A204.1 (cell line): ENCODE data around the gene IRX5.

Experiments
- FAIRE-seq: peaks from 2 replicates; lab custom pipeline; 2012; peaks lifted over from hg19 to GRCh38; lab: Jason Lieb, UNC

Gene IRX5

GRCh38 chr16:54931120-54932014, 702 bp downstream of the IRX5 start:
- no peak for FAIRE-seq

DNA sequence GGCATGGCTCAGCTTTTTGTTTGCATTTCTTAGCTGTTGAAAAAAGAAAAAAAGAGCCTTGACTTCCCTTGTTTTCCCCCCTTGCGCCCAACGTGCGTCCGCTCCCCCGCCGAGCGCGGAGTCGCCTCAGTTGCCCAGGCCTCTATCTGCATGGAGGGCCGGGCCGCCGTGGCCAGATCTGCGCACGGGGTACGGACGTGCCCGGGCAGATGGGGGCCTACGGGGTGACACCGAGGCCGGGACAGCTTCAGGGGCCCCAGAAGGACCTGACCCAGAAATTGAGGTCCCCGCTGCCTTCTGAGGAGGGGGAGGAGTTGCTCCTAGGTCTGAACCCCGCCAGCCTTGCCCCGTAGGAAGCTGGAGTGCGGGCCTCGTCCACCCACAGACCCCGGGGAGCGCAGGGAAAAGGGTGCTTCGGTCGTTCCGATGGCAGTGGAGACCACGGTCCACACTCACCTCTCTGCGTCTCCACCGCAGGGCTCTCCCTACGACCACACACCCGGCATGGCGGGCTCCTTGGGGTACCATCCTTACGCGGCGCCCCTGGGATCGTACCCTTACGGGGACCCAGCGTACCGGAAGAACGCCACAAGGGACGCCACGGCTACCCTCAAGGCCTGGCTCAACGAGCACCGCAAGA, 1.5 kb downstream of the IRX5 start:
- no peak for FAIRE-seq

DNA sequence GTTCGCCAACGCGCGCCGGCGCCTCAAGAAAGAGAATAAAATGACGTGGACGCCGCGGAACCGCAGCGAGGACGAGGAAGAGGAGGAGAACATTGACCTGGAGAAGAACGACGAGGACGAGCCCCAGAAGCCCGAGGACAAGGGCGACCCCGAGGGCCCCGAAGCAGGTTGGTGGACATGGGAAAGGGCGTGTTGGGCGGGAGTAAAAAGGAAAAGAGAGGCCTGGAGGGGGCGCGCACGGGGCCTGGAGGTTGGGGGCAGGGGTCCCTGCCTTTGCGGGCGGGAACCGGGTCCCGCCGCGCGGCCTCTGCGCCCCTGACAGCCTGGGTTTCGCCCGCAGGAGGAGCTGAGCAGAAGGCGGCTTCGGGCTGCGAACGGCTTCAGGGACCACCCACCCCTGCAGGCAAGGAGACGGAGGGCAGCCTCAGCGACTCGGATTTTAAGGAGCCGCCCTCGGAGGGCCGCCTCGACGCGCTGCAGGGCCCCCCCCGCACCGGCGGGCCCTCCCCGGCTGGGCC, 2.1 kb downstream of the IRX5 start:
- no peak for FAIRE-seq

DNA sequence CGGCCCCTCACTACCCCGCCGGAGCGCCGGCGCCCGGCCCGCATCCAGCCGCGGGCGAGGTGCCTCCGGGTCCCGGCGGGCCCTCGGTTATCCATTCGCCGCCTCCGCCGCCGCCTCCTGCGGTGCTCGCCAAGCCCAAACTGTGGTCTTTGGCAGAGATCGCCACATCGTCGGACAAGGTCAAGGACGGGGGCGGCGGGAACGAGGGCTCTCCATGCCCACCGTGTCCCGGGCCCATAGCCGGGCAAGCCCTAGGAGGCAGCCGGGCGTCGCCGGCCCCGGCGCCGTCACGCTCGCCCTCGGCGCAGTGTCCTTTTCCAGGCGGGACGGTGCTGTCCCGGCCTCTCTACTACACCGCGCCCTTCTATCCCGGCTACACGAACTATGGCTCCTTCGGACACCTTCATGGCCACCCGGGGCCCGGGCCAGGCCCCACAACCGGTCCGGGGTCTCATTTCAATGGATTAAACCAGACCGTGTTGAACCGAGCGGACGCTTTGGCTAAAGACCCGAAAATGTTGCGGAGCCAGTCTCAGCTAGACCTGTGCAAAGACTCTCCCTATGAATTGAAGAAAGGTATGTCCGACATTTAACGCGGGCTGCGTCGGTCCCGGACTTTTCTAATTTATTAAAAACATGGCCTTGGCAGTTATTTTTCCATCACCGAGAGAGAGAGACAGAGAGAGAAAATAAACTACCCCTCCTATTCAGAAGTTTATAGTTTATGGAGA, 2.8 kb downstream of the IRX5 start:
- FAIRE-seq, result no peak

GRCh38 chr16:54934481-54935265, 4.0 kb downstream of the IRX5 start:
- no peak for FAIRE-seq

DNA sequence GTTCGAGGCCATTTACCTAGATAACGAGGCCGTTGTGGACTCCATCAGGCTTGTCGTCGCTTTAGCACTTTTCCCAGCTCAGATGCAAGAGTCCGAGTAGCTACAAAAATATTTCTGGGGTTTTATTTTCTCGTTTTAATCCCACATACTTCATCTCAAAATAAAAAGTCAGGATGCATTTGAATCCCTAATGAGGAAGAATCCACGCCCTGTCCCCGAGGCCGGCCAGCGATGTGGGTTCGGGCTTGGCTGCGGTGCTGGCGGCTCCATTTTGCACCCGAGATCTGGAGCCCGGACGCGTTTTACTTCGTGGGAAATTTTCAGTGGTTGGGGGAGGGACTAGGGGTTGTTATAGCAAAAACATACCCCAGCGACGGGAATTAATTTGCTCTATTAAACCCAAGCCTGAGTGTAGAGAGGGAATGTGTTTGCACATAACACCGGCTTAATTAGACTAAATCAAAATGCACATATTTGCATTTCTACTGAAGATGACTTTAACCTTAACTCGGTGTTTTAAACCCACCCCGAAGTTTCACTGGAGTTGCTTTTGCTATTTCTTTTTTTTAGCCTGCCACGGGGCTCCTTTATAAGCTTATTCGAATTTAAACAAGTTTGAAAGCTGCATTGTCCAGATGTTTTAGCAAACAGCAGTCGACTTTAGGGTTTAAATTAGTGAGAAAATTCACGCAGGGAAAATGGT, 4.8 kb downstream of the IRX5 start:
- FAIRE-seq, result no peak

DNA sequence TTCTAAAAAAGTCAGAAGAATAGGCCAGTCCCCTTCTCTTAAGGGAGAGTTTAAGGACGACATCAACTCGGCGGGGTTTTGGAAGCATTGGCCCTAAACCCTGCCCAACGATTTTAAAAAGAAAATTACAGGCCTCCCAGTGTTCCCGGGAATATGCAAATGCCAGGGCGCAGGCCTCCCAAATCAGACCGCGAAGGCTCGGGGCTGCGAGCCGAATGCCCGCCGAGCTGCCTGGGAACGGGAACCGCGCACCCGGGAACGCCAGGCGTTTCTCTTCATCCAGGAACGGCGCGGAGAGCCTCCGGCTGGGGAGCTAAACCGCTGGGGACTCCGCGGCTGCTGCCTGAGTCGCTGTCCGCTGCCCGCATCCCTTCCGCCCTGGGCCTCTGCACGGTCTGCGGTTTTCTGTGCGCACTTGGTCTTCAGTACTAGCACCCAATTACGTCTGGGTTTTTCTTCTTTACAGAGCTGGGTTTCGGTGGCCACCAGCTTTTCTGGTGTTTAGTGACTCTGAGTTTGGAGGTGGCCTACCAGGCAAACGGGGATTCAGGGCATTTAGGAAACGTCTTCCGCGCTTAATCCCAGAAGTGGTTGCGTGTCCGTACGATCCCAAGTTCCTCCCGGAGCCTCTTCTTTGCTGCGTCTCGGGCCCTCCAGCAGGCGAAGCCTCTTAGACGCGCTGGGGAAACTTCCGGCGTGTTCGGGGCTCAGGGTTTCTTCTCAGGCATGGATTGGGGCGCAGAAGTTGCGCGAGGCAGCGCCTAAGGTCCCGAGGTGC, 5.7 kb downstream of the IRX5 start:
- no peak for FAIRE-seq

GRCh38 chr16:54936979-54937670, 6.5 kb downstream of the IRX5 start:
- FAIRE-seq, result no peak

GRCh38 chr16:54937671-54938211, 7.1 kb downstream of the IRX5 start:
- FAIRE-seq, result no peak

- FAIRE-seq, result no peak
These were observed 7.8 kb downstream of the IRX5 start for GRCh38 chr16:54938212-54939028.

DNA sequence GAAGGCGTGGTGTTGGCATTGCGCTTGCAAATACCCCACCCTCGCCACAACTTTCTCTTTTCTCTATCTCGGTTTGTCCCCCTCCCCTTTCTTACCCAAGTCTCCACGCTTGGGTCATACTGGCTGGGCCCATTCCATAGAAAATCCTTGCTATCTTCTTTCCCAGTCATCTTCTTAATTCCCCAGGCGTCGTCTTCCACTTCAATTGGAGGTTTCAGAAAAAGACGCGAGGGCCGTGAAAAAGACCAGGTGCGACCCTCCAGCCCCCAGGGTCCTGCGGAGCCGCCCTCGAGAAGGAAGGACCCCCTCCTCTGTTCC, 8.3 kb downstream of the IRX5 start:
- no peak for FAIRE-seq

- FAIRE-seq, result no peak
These were observed 9.0 kb downstream of the IRX5 start for GRCh38 chr16:54939510-54940278.

DNA sequence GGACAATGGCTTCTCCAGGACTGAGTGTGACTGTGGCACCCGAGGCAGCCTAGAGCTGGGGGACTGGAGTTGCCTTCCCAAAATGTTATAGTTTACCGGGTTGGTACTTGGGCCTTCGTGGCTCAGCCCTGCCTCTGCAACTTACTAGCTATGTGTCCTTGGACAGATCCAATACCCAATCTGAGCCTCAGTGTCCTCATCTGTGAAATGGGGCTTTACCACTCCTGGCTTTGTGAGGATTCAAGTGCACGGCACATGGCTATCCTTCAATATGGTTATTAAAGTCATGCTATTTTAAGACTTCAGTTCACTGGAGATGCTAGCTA, 9.6 kb downstream of the IRX5 start:
- FAIRE-seq, result no peak

DNA sequence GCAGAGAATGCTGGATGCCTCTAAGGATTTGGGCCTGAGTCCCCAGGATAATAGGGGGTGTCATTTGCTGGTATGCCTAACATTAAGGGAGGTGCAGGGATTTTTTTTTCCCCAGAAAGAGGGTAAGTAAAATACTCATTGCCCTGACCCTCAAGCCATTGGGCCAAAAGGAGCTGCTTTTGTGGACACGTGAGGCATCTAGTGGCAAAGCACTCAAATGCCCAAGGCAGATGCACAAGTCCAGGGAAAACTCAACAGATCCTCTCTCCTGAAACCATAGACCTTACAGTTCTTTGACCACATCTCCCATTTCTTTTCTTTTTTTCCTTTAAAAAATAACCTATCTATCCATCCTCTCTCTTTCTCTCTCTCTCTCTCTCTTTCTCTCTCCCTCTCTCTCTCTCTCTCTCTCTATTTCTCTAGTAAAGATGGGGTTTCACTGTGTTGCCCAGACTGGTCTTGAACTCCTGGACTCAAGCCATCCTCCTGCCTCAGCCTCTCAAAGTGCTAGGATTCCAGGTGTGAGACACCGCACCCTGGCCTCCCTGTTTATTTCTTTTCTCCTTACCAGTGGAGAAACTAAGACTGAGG, 11.8 kb downstream of the IRX5 start:
- FAIRE-seq, result no peak

DNA sequence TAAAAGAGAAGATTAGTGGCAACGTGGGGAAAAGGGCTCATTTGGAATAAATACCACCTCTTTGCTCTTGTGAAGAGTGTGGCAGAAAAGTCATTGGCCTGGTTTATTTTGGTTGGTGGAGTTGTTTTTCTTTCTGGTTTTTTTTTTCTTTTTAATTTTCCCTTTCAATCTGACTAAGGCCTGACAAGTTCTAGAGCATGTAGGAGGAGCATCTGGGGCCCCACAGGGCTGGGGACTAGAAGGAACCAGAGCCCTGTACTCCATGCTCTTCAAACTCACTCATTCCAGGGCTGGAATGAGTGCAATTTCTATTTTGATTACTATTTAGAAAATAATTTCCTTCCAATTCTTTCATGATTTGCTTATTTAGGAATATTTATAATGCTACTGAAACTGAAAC, 13.3 kb downstream of the IRX5 start:
- no peak for FAIRE-seq

DNA sequence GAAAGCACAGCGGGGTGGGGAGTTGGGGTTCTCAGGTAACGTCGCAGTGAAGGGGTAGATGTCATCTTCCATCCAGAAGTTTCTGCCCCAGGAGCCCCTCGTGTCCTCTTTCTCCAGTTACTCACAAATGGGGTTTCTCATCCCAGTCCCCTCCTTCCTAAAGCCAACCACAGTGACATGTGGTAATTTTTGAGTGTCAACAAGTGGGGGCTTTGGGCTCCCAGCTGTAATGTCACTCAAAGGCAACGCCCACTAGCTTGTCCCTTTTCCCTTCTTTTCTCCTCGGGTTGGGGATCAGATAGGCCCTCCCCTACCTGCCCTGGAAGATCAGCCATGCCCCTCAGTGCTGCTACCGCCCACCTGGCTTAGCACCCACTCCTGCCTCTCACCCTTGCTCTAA, 14.4 kb downstream of the IRX5 start:
- FAIRE-seq, result no peak

DNA sequence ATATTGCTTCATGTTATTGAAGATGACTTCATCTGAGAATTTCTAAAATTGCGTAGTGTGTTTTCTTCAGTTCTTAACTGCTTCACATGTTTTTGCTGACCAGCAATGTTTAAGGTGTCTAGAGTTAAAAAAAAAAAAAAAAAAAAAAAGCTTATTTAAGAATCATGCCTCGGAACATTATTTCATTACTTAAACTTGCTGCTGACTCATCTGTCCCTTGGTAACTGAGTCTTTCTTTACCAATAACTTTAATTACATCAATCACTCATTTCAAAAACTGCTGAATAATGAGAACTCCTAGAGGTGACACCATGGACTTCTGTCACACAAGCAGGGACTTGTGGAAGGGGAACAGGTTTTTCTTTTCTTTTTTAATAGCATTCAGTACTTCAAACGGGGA, 16.2 kb downstream of the IRX5 start:
- no peak for FAIRE-seq

DNA sequence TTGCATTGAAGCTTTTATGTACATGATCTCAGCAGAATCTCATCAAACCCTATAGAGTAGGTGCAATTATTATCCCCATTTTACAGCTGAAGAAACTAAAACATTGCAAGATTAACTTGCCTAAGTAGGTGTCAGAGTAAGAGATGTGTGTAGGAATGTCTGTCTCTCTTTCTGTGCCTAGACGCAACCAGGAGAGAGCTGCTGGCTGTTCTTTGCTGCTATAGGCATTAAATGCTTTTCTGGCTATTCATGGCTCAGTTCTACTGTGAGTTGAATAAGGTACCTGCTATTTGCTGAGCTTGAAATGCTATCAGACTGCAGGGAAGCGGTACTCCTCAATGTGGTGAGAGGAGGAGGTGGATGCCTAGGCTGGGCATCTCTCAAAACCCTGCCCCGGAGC, 17.0 kb downstream of the IRX5 start:
- no peak for FAIRE-seq
